Activated CD4-positive, CD25-positive, alpha-beta regulatory T cell treated with anti-CD3 and anti-CD28 coated beads, Interleukin-2, amount 50 U/mL, for 16 hours (primary cell): Measurements from ENCODE around the gene RFX6.

Experiments used
- DNase-seq: peaks from one replicate; pipeline ENCODE4 v3.0.0-alpha.2; 2020; ENCODE audit warnings: low read depth, low spot score

RFX6 gene

GRCh38 chr6:116888732-116889360 is 11.8 kb downstream of the RFX6 start:
- DNase-seq, result no peak

- DNase-seq, result no peak
These were observed 17.6 kb downstream of the RFX6 start for GRCh38 chr6:116894669-116895068.

- no peak for DNase-seq
These were observed 18.9 kb downstream of the RFX6 start for GRCh38 chr6:116895935-116896334.

- no peak for DNase-seq
These were observed 25.6 kb downstream of the RFX6 start for GRCh38 chr6:116902634-116903033.

GRCh38 chr6:116922853-116923548 is 46.0 kb downstream of the RFX6 start:
- no peak for DNase-seq

- no peak for DNase-seq
These were observed 47.2 kb downstream of the RFX6 start for GRCh38 chr6:116924245-116924644.

GRCh38 chr6:116925088-116925794 is 48.2 kb downstream of the RFX6 start:
- DNase-seq, result no peak

- no peak for DNase-seq
These were observed 51.6 kb downstream of the RFX6 start for GRCh38 chr6:116928677-116929076.

- DNase-seq, result no peak
These were observed 52.8 kb downstream of the RFX6 start for GRCh38 chr6:116929825-116930224.

GRCh38 chr6:116931456-116931855 is 54.4 kb downstream of the RFX6 start:
- no peak for DNase-seq

- no peak for DNase-seq
These were observed 55.5 kb downstream of the RFX6 start for GRCh38 chr6:116932496-116932895.

- no peak for DNase-seq
These were observed 56.4 kb downstream of the RFX6 start for GRCh38 chr6:116933485-116933884.

GRCh38 chr6:116938305-116938704 is 61.3 kb downstream of the RFX6 start:
- no peak for DNase-seq

- no peak for DNase-seq
These were observed 64.7 kb downstream of the RFX6 start for GRCh38 chr6:116941727-116942126.

- no peak for DNase-seq
These were observed 68.8 kb downstream of the RFX6 start for GRCh38 chr6:116945809-116946208.

- DNase-seq, result no peak
These were observed 71.7 kb downstream of the RFX6 start for GRCh38 chr6:116948533-116949304.

- no peak for DNase-seq
These were observed 72.9 kb downstream of the RFX6 start for GRCh38 chr6:116949964-116950363.

- DNase-seq, result no peak
These were observed 77.3 kb downstream of the RFX6 start for GRCh38 chr6:116954335-116954734.

- no peak for DNase-seq
These were observed 77.9 kb downstream of the RFX6 start for GRCh38 chr6:116954938-116955337.

- DNase-seq, result no peak
These were observed 78.7 kb downstream of the RFX6 start for GRCh38 chr6:116955773-116956172.

- no peak for DNase-seq
These were observed 86.9 kb downstream of the RFX6 start for GRCh38 chr6:116963972-116964371.
